ENCODE measurements around the gene OBSCN. TPM values are rescaled to one million over a fixed set of nuclear protein-coding genes. Genes with fewer than 3 reads are reported as not detected.

Gene OBSCN
- total and polyA plus RNA-seq, 2 donors (not counting 3 experiments of a cell fraction or from before 2014, with no cell fraction given): 1.5 to 2.9 TPM

DNA sequence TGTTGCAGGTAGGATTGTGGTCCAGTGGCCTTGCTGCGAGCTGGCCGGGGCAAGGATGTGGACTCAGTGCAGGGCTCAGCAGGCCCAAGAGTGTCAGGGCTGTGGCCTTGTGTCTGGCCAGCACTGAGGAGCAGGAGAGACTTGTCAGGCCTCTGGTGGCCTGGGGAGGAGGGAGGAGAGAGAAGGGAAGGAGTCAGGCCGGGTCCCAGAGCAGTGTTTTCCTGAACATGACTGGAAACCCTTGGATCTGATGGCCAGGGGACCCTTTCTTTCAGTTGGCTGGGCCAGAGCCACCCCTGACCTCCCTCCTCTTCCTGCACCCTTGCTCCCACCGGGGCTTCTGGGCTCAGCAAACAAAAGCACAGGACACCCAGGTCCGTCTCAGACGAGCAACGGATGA is 37.2 kb upstream of the OBSCN start:
- H3K27ac ChIP-seq (ENCODE audit: insufficient read depth, low read depth, low read length): no peak overlapping the region
- H3K4me3 ChIP-seq (replicated peaks in 1 of 3; ENCODE audit: insufficient read depth in 1 of 3, low read depth in 1 of 3, low read length in 3 of 3): no peak overlapping the region
- FAIRE-seq: no peak
- POLR2A ChIA-PET: no interaction called here
- intact Hi-C loops (cut with micrococcal nuclease) (no loop called here), dilution Hi-C loops (cut with MboI; ENCODE audit: extremely low pct_ligation_motif_present, low sequenced_read_pairs) (no loop called here)
- H3K4me2 ChIP-seq (ENCODE audit: insufficient read depth, low read length): no peak overlapping the region
- H2AFZ ChIP-seq (ENCODE audit: low read depth, low read length): no peak overlapping the region
- BruUV-seq (replicated peaks): no TSS peak
- CTCF ChIA-PET: interaction anchor here (1.6 to 1.9 kb wide), 2 partner anchors 40 to 171 kb away, joined by 4 to 5 read pairs; no protein-coding TSS in a partner anchor
- H3K9me3 ChIP-seq (replicated peaks; ENCODE audit: control insufficient read depth, insufficient read depth, low read length): no peaks in the 10 kb centered on the region
- TF ChIP-seq MYC (IDR thresholded peaks at IDR 0.05; ENCODE audit: low read depth, low read length): no peak
- TF ChIP-seq JUN (IDR thresholded peaks at IDR 0.05; ENCODE audit: borderline replicate concordance, insufficient read depth, insufficient read length, low read depth): no peak
- no peak for TF ChIP-seq FOS (IDR thresholded peaks at IDR 0.05; ENCODE audit: borderline replicate concordance, insufficient read depth, low read length)
- TF ChIP-seq POLR2AphosphoS5 (IDR thresholded peaks at IDR 0.05; ENCODE audit: insufficient read depth, low read depth, low read length): no peak
- TF ChIP-seq POLR2A (IDR thresholded peaks at IDR 0.05; ENCODE audit: low read depth, low read length): no peak
- H3K9me1 ChIP-seq (replicated peaks; ENCODE audit: control insufficient read depth, extremely low read depth, insufficient read depth, low read length): no peaks in the 10 kb centered on the region
- H3K79me2 ChIP-seq (ENCODE audit: control insufficient read depth, insufficient read depth, low read length): peaks cover 10% of the 10 kb centered on the region
- H3K4me1 ChIP-seq (ENCODE audit: control insufficient read depth, extremely low read depth, insufficient read depth, low read length): peaks cover 7% of the 10 kb centered on the region
- no peak overlapping the region for H3K9ac ChIP-seq (replicated peaks; ENCODE audit: extremely low read depth, insufficient read depth, low read length)
- DNase-seq (ENCODE audit: low read depth, low spot score): no peak
- H4K20me1 ChIP-seq (replicated peaks; ENCODE audit: control insufficient read depth, extremely low read depth, insufficient read depth, low read length): no peaks in the 10 kb centered on the region
- peaks cover 0 to 6% of the 10 kb centered on the region in 2 experiments for H3K36me3 ChIP-seq (ENCODE audit: control insufficient read depth in 2 of 2, extremely low read depth in 1 of 2, insufficient read depth in 2 of 2, low read length in 2 of 2)
- no peaks in the 10 kb centered on the region for H3K27me3 ChIP-seq (ENCODE audit: control insufficient read depth in 2 of 2, insufficient read depth in 2 of 2, low read length in 2 of 2)

GRCh38 chr1:228171221-228171891 is 36.5 kb upstream of the OBSCN start:
- ChIA-PET CTCF (interaction anchor here (0.9 to 1.9 kb wide), 3 partner anchors 39 to 172 kb away, joined by 4 to 5 read pairs (median 4); no protein-coding TSS in a partner anchor), POLR2A (no interaction called here)
- Histone ChIP-seq H3K4me1 (ENCODE audit: control insufficient read depth, extremely low read depth, insufficient read depth, low read length) (peaks cover 6% of the 10 kb centered on the region), H3K4me2 (ENCODE audit: insufficient read depth, low read length) (no peak overlapping the region), H2AFZ (ENCODE audit: low read depth, low read length) (no peak overlapping the region), H4K20me1 (replicated peaks; ENCODE audit: control insufficient read depth, extremely low read depth, insufficient read depth, low read length) (no peaks in the 10 kb centered on the region), H3K4me3 (replicated peaks in 1 of 3; ENCODE audit: insufficient read depth in 1 of 3, low read depth in 1 of 3, low read length in 3 of 3) (no peak overlapping the region), H3K9me1 (replicated peaks; ENCODE audit: control insufficient read depth, extremely low read depth, insufficient read depth, low read length) (no peaks in the 10 kb centered on the region), H3K27me3 (ENCODE audit: control insufficient read depth in 2 of 2, insufficient read depth in 2 of 2, low read length in 2 of 2) (no peaks in the 10 kb centered on the region), H3K27ac (ENCODE audit: insufficient read depth, low read depth, low read length) (no peak overlapping the region), H3K9me3 (replicated peaks; ENCODE audit: control insufficient read depth, insufficient read depth, low read length) (no peaks in the 10 kb centered on the region), H3K36me3 (ENCODE audit: control insufficient read depth in 2 of 2, extremely low read depth in 1 of 2, insufficient read depth in 2 of 2, low read length in 2 of 2) (peaks cover 0 to 7% of the 10 kb centered on the region in 2 experiments), H3K9ac (replicated peaks; ENCODE audit: extremely low read depth, insufficient read depth, low read length) (no peak overlapping the region), H3K79me2 (ENCODE audit: control insufficient read depth, insufficient read depth, low read length) (peaks cover 9% of the 10 kb centered on the region)
- no peak for DNase-seq (ENCODE audit: low read depth, low spot score)
- dilution Hi-C loops (cut with MboI; ENCODE audit: extremely low pct_ligation_motif_present, low sequenced_read_pairs): no loop called here
- TF ChIP-seq MYC (IDR thresholded peaks at IDR 0.05; ENCODE audit: low read depth, low read length) (no peak), MAX (IDR thresholded peaks at IDR 0.05; ENCODE audit: insufficient read depth, insufficient read length) (no peak), POLR2AphosphoS5 (IDR thresholded peaks at IDR 0.05; ENCODE audit: insufficient read depth, low read depth, low read length) (no peak), JUN (IDR thresholded peaks at IDR 0.05; ENCODE audit: borderline replicate concordance, insufficient read depth, insufficient read length, low read depth) (no peak), POLR2A (IDR thresholded peaks at IDR 0.05; ENCODE audit: low read depth, low read length) (no peak), GATA2 (IDR thresholded peaks at IDR 0.05; ENCODE audit: insufficient read depth, insufficient read length, low read depth, low read length) (no peak), FOS (IDR thresholded peaks at IDR 0.05; ENCODE audit: borderline replicate concordance, insufficient read depth, low read length) (no peak), EZH2 (IDR thresholded peaks at IDR 0.05; ENCODE audit: borderline replicate concordance, low read depth, low read length, severe bottlenecking) (no peak)
- TF ChIP-seq, protein P1, sequence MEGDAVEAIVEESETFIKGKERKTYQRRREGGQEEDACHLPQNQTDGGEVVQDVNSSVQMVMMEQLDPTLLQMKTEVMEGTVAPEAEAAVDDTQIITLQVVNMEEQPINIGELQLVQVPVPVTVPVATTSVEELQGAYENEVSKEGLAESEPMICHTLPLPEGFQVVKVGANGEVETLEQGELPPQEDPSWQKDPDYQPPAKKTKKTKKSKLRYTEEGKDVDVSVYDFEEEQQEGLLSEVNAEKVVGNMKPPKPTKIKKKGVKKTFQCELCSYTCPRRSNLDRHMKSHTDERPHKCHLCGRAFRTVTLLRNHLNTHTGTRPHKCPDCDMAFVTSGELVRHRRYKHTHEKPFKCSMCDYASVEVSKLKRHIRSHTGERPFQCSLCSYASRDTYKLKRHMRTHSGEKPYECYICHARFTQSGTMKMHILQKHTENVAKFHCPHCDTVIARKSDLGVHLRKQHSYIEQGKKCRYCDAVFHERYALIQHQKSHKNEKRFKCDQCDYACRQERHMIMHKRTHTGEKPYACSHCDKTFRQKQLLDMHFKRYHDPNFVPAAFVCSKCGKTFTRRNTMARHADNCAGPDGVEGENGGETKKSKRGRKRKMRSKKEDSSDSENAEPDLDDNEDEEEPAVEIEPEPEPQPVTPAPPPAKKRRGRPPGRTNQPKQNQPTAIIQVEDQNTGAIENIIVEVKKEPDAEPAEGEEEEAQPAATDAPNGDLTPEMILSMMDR (IDR thresholded peaks at IDR 0.05; ENCODE audit: extremely low read depth in 1 of 2, insufficient read depth in 1 of 2, low read depth in 1 of 2, low read length in 2 of 2): no peak
- BruUV-seq (replicated peaks): no TSS peak
- no peak for FAIRE-seq
- intact Hi-C loops (cut with micrococcal nuclease): no loop called here
